HG03064 (cell line): Measurements from ENCODE around the gene AAK1.
A peak's percentile ranks its signal among the peaks of the same experiment; 100 is the strongest.
"Not testable (repeated sequence)": the region's sequence is repeated elsewhere in the genome, so short reads cannot be mapped to it uniquely, and the experiment has no call there.

ENCODE experiments used
- ATAC-seq: cut with Tn5 transposase; IDR thresholded peaks from one replicate; pipeline ENCODE4 v1.9.1; 2021; ENCODE audit warnings: low read depth; ENCODE audit not compliant: unreplicated experiment

Gene AAK1

GRCh38 chr2:69462780-69463179 lies 180.8 kb downstream of the AAK1 start:
- ATAC-seq: no peak

- no peak for ATAC-seq
These were observed 182.1 kb downstream of the AAK1 start for GRCh38 chr2:69461404-69461803.

DNA sequence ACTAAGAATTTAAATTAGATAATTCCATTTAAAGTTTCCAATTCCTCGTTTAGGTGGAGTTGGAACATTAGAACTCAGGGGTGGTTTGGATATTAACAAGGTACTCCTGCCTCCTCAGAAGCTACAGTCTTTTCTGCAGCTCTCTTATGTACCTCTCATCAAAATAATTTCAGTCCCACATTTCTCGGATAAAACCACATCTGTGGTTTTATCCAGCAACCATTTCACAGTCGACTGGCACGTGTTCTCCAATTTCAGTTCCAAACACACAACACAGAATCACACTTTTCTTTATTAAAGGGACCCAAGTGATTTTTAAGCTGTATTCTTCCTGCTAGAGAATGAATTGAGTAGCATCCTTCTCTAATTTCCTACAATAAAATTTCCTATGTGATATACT lies 183.6 kb downstream of the AAK1 start:
- ATAC-seq: no peak

DNA sequence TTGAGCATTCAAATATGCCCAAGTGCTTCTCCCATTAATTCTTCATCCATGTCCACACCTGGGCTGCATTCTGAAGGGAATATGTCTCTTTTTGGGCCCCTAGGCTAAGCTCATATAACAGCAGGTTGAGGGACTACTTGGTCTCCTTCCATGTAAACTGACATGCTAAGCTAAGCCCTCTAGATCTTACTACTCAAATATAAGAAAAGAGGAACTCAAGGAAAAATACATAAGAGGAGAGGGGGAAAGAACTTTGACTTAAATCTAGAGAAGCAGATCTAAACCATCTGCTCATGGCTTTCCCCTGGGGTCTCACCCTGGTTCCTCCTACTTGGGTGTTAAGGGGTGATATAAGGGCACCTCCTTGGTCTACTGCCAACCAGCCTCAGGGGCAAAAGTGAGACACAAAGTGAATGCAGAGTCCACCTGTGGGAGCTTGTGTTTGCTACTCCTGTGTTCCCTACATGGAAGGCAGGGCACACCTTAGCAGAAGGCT lies 186.5 kb downstream of the AAK1 start:
- no peak for ATAC-seq

DNA sequence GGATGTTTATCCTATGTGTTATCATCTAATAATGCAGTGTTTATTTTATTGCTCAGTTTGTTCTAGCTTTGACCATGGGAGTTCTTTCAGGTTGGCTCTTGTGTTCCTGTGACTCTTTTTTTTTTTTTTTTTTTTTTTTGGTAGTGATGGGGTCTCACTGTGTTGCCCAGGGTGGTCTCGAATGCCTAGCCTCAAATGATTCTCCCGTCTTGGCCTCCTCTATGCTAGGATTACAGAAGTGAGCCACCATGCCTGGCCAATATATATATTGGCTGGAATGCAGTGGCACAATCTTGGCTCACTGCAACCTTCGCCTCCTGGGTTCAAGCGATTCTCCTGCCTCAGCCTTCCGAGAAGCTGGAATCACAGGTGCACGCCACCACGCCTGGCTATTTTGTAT lies 187.4 kb downstream of the AAK1 start:
- no peak for ATAC-seq

DNA sequence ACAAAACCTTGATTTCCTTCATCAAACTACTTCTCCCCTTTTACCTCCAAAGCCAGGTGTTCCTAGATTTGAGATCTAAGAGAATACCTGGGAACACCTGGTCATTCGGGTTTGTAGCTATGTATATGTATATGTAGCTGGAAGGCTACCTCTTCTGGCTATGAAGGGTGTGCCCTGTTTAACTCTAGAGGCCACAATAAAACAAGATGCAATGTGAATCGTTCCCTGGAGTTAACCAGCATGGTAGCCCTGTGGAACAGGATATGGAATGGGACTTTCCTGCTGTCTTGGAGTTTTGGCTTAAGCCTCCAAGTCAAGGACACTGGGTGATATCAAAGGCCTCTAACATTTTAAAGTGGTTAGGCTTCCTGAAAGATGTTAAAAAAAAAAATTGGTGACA lies 188.6 kb downstream of the AAK1 start:
- ATAC-seq: no peak

DNA sequence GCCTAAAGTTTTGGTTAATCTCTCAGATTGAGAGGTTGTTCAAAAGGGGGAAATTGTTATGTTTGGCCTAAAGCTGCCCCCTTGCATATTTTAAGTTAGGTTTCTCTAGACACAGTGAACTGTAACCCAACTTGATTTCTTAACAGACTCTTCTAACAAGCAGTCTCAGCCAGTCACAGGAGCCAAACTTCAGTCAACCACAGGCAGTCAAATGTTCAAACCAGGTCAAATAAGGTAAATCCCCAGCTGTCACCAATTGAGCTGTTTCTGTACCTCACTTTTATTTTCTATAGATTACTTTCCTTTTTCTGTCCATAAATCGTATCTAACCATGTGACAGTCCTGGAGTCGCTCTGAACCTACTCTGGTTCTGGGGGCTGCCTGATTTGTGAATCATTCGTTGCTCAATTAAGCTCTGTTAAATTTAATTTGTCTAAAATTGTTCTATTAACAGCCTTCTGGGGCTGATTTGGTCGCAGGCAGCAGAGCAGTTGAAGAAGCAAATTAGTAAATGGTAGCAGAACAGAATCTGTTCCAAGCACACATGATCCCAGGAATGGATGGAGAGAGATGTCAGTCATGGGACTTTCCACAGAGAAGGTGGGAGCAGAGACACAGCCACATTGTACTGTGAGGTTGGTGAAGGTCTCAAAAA lies 189.9 kb downstream of the AAK1 start:
- ATAC-seq: peak; percentile 73

GRCh38 chr2:69452687-69453086 lies 190.9 kb downstream of the AAK1 start:
- no peak for ATAC-seq

DNA sequence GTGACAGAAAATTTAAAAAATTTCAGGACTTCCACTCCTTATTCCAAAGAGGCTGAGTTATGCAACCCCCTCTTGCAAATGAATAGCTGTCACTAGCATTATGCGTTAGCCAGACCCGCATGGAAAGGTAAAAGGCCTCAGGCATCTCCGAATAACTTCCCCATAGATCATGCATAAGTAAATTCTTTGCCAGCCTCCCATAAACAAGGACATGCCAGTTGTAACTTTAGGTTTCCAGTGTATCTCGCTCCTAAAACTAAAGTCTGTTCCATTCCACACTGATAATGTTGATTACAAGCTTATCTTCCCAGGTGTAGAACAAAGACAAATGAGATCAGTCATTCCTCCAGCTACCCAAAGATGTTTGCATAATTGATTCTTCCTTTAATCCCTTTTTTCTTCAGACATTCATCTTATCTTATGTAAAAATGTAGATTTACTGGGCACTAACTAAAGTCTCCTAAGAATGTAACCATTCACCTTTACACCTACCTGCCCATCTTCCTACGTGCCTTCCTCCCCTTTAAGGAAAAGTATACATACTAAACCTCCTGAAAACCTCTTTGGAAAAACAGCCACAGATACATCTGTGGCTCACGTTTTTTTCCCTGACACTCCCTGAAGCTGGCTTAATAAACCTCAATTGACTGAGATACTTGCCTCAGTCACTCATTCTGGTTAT lies 192.7 kb downstream of the AAK1 start:
- no peak for ATAC-seq

DNA sequence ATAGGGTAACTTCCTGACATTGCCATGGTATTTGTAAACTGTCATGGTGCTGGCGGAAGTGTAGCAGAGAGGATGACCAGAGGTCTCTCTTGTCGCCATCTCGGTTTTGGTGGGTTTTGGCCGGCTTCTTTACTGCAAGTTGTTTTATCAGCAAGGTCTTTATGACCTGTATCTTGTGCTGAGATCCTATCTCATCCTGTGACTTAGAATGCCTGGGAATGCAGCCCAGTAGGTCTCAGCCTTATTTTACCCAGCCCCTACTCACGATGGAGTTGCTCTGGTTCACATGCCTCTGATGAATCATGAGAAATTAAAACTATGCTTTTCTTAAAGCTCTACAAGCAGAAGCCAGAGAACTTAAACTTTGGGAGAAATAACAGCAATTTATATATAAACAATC lies 193.6 kb downstream of the AAK1 start:
- no peak for ATAC-seq

DNA sequence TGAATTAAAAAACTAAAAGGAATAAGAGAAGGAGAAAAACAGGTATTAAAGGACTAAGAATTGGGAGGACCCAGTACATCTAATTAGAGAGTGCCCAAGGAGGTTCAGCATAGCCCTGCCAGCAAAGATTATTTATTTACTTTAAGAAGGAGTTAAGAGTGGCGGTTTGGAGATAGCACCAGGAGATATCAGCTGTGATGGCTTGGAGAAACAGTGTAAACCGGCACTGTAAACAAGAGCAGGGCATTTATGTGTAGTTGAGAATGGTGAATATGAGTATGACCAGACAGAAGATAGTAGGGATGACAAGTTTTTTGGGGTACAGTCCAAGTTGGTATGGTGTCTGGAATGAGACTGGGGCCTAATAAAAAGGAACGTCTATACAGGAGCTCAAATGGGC lies 199.9 kb downstream of the AAK1 start:
- not testable (repeated sequence) for ATAC-seq

GRCh38 chr2:69439499-69439898 lies 204.0 kb downstream of the AAK1 start:
- not testable (repeated sequence) for ATAC-seq

GRCh38 chr2:69438580-69438979 lies 205.0 kb downstream of the AAK1 start:
- no peak for ATAC-seq

DNA sequence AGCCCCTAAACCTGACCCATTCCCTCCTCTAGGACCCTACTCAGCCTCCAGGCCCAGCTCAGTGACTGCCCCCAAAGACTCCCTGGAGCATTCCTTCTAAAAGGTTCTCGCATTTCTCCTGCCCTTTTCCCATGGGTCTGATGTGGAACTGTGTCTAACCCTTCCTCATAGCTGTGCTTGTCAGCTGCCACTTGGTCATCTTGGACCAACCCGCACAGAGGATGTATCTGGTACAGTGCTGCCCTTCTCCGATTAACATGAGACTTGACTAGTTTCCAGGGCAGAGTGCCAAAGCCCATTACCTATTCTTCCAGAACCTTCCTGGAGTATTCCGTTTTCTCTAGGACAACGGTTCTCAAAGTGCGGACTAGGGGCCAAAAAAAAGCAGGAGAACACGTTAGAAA lies 205.8 kb downstream of the AAK1 start:
- ATAC-seq: no peak

- peak; percentile 93 for ATAC-seq
These were observed 206.4 kb downstream of the AAK1 start, which contains the start of gene NFU1 for GRCh38 chr2:69436938-69437750. Gene NFU1, minus strand, starts transcription at chr2:69437435. Its CDS starts 13 bp downstream, at chr2:69437422.

DNA sequence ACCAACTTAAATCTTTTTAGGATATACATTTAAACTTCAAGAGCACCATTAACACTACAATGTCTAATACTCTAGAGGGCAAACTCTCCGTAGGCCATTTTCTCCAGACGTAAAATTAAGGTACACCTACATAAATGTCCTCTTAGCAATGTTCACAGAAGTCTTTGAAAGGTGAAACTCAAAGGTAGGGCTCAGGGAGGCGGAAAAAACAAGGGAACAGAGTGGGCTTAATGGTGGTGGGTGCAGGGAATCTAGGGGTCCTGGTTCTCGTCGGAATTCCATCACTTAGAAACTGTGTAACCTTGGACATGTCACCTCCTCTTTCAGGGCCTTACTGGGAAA lies 207.0 kb downstream of the AAK1 start:
- ATAC-seq: no peak

GRCh38 chr2:69434753-69435152 lies 208.8 kb downstream of the AAK1 start:
- no peak for ATAC-seq

- no peak for ATAC-seq
These were observed 213.9 kb downstream of the AAK1 start for GRCh38 chr2:69429491-69430183.

DNA sequence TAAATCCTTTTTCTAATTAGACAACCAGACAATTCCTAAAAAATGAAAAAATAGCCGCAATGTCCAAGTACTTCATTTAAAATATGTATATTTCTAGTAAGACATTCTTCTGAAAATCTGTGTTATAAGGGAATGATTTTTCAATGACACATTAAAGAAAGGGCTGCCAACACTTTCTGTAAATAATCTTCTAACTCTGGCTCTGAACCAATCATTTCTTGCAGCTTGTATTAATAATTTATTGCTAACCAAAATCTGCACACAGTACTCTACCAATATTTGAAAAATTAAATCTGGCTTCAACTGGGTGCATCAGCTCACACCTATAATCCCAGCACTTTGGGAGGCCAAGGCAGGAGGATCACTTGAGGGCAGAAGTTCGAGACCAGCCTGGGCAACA lies 214.6 kb downstream of the AAK1 start:
- no peak for ATAC-seq

DNA sequence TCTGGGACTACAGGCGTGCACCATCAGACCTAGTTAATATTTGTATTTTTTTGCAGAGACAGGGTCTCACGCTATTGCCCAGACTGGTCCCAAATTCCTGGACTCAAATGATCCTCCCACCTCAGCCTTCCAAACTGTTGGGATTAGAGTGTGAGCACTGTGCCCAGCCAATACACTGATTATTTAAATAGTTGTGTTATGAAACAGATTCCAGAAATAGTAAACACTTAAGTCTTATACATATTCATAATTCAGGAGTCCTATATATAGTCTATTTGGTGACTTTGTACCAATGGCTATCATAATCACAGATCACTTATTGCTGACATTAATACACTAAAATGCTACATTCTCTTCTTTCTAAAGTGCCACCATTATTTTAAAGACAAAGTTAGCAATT lies 219.1 kb downstream of the AAK1 start:
- no peak for ATAC-seq

- no peak for ATAC-seq
These were observed 221.3 kb downstream of the AAK1 start for GRCh38 chr2:69422198-69422597.
